ENCODE data around the gene ZNF469.

The ZNF469 gene

DNA sequence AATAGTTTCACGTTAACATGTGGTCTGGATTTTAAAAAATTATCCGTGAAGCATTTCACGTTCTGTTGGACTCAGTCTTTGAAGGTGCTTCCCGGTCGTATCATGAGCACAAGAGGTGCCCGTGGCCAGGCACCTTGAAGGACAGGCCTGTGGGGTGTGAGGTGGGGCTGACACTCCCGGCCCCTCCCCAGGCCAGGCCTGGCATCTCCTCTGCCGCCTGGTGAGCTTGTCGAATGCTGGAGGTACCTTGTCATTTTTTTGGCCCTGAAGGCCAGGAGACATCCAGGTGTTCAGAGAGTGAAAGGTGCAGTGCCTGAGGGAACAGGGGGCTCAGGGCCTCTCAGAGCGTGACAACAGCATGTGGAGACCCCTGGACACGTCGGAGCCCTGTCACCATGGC, 11.7 kb downstream of the ZNF469 start:
- Mint-ChIP-seq H3K4me3 (no peak overlapping the region), H3K27ac (no peak overlapping the region), H3K27me3 (peaks cover 24 to 32% of the 10 kb centered on the region in 2 donors), H3K4me1 (no peaks in the 10 kb centered on the region), H3K36me3 (no peaks in the 10 kb centered on the region), H3K9me3 (peaks cover 5 to 6% of the 10 kb centered on the region in 2 donors)
- no peak for ATAC-seq (replicated peaks)
- no peak for DNase-seq

- Mint-ChIP-seq H3K27me3 (peaks cover 11 to 17% of the 10 kb centered on the region in 2 donors), H3K4me1 (no peaks in the 10 kb centered on the region), H3K36me3 (no peaks in the 10 kb centered on the region), H3K9me3 (peaks cover 5 to 6% of the 10 kb centered on the region in 2 donors), H3K27ac (no peak overlapping the region), H3K4me3 (no peak overlapping the region)
- ATAC-seq (replicated peaks): no peak
- DNase-seq: no peak
Observed at GRCh38 chr16:88395669-88396584, 13.2 kb downstream of the ZNF469 start.

- peaks cover 12 to 13% of the 10 kb centered on the region in 2 donors for H3K9me3 Mint-ChIP-seq
- no peak overlapping the region for H3K27ac Mint-ChIP-seq
- DNase-seq (no peak), ATAC-seq (replicated peaks) (no peak)
- H3K4me1 Mint-ChIP-seq: no peaks in the 10 kb centered on the region
- peaks cover 0 to 12% of the 10 kb centered on the region in 2 donors for H3K27me3 Mint-ChIP-seq
- H3K4me3 Mint-ChIP-seq: no peak overlapping the region
- no peaks in the 10 kb centered on the region for H3K36me3 Mint-ChIP-seq
Observed at GRCh38 chr16:88398170-88398873, 15.6 kb downstream of the ZNF469 start.

DNA sequence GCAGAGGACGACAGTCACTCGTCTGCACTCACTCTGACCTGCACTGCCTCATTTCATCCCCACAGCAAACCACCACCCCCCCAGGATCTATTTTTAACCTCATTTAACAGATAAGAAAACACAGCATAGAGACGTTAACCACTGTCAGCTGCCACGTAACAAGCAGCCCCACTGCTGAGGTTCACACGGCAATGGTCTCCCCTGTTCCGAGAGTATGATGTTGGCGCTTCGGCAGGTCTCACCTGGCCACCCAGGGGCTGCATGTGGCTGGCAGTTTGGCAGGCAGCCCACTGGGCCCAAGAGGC, 16.1 kb downstream of the ZNF469 start:
- H3K4me1 Mint-ChIP-seq: no peaks in the 10 kb centered on the region
- no peak for DNase-seq
- H3K4me3 Mint-ChIP-seq: no peak overlapping the region
- peaks cover 0 to 12% of the 10 kb centered on the region in 2 donors for H3K27me3 Mint-ChIP-seq
- no peaks in the 10 kb centered on the region for H3K36me3 Mint-ChIP-seq
- no peak overlapping the region for H3K27ac Mint-ChIP-seq
- peaks cover 12 to 13% of the 10 kb centered on the region in 2 donors for H3K9me3 Mint-ChIP-seq
- ATAC-seq (replicated peaks): no peak

DNA sequence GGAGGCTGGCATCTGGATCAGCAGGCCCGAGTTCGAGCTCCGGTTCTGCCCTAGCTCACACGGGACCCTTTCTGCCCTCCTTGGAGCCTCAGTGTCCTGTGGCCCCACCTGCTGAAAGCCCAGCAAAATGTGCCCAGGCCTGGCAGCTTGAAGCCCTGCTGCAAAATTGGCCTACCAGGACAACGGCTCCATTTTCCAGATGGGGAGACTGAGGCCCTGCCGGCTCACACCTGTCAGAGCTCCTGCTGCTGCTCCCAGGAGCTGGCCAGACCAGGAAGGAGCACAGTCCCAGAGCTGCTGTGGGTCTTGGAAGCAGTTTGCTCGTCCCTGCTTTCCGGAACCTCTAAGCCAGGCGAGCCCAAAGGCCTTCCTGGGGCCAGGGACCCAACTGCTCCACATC, 17.4 kb downstream of the ZNF469 start:
- peaks cover 12% of the 10 kb centered on the region in 2 donors for H3K27me3 Mint-ChIP-seq
- ATAC-seq (replicated peaks) (no peak), DNase-seq (no peak)
- H3K4me3 Mint-ChIP-seq: no peak overlapping the region
- H3K36me3 Mint-ChIP-seq: no peaks in the 10 kb centered on the region
- peaks cover 12 to 13% of the 10 kb centered on the region in 2 donors for H3K9me3 Mint-ChIP-seq
- no peak overlapping the region for H3K27ac Mint-ChIP-seq
- no peaks in the 10 kb centered on the region for H3K4me1 Mint-ChIP-seq

GRCh38 chr16:88401604-88402246, 19.0 kb downstream of the ZNF469 start:
- peaks cover 12 to 13% of the 10 kb centered on the region in 2 donors for H3K9me3 Mint-ChIP-seq
- no peaks in the 10 kb centered on the region for H3K36me3 Mint-ChIP-seq
- ATAC-seq (replicated peaks): no peak
- peaks cover 9 to 13% of the 10 kb centered on the region in 2 donors for H3K27me3 Mint-ChIP-seq
- no peak overlapping the region for H3K27ac Mint-ChIP-seq
- H3K4me3 Mint-ChIP-seq: no peak overlapping the region
- no peaks in the 10 kb centered on the region for H3K4me1 Mint-ChIP-seq
- DNase-seq: no peak

- Mint-ChIP-seq H3K27me3 (peaks cover 9 to 13% of the 10 kb centered on the region in 2 donors), H3K4me1 (peaks cover under 1 to 3% of the 10 kb centered on the region in 2 donors), H3K4me3 (no peak overlapping the region), H3K27ac (no peak overlapping the region), H3K9me3 (peaks cover 12 to 13% of the 10 kb centered on the region in 2 donors), H3K36me3 (no peaks in the 10 kb centered on the region)
- no peak for DNase-seq
- no peak for ATAC-seq (replicated peaks)
Observed at GRCh38 chr16:88402551-88403240, 19.9 kb downstream of the ZNF469 start.

DNA sequence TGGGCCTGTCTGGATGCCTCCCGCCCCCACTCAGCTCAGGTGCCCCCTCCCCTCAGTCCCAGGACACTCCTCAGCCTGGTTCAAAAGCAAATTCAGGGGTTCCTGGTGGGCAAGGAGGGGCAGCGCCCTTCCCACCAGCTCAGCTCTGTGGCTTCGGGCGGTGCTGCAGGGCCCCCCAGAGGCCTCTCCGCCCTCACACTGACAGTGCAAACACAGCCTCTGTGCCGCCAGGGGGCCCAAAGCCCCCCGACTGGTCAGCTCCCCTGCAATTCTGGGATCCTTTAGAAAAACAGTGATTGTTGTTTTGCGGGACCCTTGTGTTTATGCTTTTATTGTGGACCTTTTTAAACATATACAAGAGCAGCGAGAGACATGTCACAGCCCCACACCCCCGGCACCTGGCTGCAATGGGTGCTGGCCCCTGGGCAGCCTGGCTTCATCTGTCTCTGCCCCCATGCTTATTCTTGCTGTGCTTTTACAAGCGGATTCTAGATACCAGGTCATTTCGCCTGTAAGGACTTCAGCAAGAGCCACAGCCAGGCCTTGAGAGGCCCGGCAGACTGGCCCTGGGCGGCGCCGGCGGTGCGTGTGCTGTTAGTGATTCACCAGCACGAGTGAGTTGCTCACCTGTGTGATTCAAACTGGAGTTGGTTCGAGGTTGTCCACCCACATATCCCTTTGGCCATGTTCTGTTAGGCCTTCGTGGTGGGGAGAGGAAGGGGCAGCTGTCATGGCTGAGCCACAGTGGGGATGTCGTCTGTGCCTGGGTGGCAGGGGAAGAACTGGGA, 21.2 kb downstream of the ZNF469 start:
- peaks cover 4 to 7% of the 10 kb centered on the region in 2 donors for H3K4me1 Mint-ChIP-seq
- ATAC-seq (replicated peaks) (no peak), DNase-seq (no peak)
- H3K9me3 Mint-ChIP-seq: peaks cover 6 to 7% of the 10 kb centered on the region in 2 donors
- no peak overlapping the region for H3K27ac Mint-ChIP-seq
- H3K4me3 Mint-ChIP-seq: no peak overlapping the region
- H3K27me3 Mint-ChIP-seq: peaks cover 9 to 13% of the 10 kb centered on the region in 2 donors
- no peaks in the 10 kb centered on the region for H3K36me3 Mint-ChIP-seq

DNA sequence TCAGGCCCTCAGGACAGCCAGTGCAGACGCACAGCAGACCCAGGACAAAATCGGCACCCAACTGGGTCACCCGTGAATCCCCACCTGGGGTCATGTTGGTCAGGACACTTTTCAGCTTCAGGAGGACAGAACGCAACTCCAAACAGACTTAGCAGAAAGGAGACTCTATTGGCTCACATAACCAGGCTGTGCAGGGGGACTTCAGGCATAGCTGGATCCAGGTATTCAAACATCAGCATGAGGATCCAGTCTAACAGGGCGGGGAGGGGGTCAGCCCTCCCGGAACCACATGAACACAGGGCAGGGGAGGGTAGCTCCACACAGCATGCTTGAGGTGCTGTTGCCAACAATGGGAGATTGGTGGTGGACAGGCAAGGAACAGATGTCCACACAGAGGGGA, 22.0 kb downstream of the ZNF469 start:
- Mint-ChIP-seq H3K27me3 (peaks cover 9 to 19% of the 10 kb centered on the region in 2 donors), H3K27ac (no peak overlapping the region), H3K9me3 (peaks cover 6 to 7% of the 10 kb centered on the region in 2 donors), H3K4me3 (no peak overlapping the region), H3K36me3 (no peaks in the 10 kb centered on the region), H3K4me1 (peaks cover 4 to 7% of the 10 kb centered on the region in 2 donors)
- no peak for ATAC-seq (replicated peaks)
- no peak for DNase-seq

- Mint-ChIP-seq H3K4me3 (no peak overlapping the region), H3K4me1 (peaks cover 4 to 7% of the 10 kb centered on the region in 2 donors), H3K9me3 (peaks cover 6 to 7% of the 10 kb centered on the region in 2 donors), H3K27ac (no peak overlapping the region), H3K36me3 (no peaks in the 10 kb centered on the region), H3K27me3 (peaks cover 9 to 19% of the 10 kb centered on the region in 2 donors)
- DNase-seq: no peak
- no peak for ATAC-seq (replicated peaks)
Observed at GRCh38 chr16:88405216-88406060, 22.7 kb downstream of the ZNF469 start.

GRCh38 chr16:88406096-88407041, 23.6 kb downstream of the ZNF469 start:
- H3K9me3 Mint-ChIP-seq: peaks cover 5% of the 10 kb centered on the region in 2 donors
- peaks cover 4 to 7% of the 10 kb centered on the region in 2 donors for H3K4me1 Mint-ChIP-seq
- ATAC-seq (replicated peaks): no peak
- H3K4me3 Mint-ChIP-seq: no peak overlapping the region
- no peak overlapping the region for H3K27ac Mint-ChIP-seq
- no peaks in the 10 kb centered on the region for H3K36me3 Mint-ChIP-seq
- DNase-seq: no peak
- peaks cover 4 to 19% of the 10 kb centered on the region in 2 donors for H3K27me3 Mint-ChIP-seq

DNA sequence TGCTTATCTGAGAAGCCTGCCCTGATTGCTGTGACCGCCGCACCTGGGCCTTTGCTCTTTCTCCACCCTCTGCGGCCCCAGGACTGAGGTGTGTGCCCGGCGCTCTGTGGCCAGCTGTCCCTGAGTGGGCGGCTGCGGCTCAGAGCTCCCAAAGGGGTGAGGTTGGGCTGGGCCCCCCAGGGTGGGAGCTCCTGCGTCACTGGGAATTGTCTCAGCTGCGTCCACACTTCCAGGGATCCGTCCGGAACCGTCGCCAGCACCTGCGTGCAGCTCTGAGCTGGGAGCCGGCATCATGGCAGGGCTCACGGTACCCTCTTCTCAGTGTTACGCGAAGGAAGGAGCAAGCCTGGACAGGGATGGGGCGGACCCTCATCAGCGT, 24.3 kb downstream of the ZNF469 start:
- DNase-seq (no peak), ATAC-seq (replicated peaks) (no peak)
- Mint-ChIP-seq H3K36me3 (no peaks in the 10 kb centered on the region), H3K4me3 (no peak overlapping the region), H3K9me3 (no peaks in the 10 kb centered on the region), H3K27ac (no peak overlapping the region), H3K4me1 (peaks cover 4 to 7% of the 10 kb centered on the region in 2 donors), H3K27me3 (peaks cover 0 to 19% of the 10 kb centered on the region in 2 donors)

Data from stimulated activated naive B cell treated with anti-CD40 and anti-IgM and Interleukin-4, amounts not matched to agents 10 μg/mL and 1 μg/mL and 100 μg/mL, for 72 hours (primary cell).